ENCODE data around the gene CDK13. TPM values are rescaled to one million over a fixed set of nuclear protein-coding genes. Genes with fewer than 3 reads are reported as not detected.

CDK13 gene
- total RNA-seq, 1 donor: 109 TPM

DNA sequence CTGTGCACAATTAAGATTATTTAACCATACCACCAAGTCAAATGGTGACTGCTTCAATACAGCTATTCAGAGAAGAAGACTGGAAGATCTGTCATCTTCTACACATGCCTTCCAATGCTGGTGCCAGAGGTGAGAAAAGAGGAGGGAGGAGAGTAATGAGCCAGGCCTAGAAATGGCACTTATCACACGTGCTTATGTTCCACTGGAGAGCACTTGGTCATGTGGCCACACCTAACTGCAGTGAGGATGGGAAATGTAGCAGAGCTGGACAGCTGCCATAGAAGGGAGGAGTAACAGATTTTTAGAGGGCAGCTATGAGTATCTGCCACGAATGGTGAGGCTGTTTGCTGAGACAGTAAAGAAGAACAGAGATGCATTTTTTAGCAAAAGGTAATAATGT is 107.2 kb downstream of the CDK13 start:
- Histone ChIP-seq H4K20me1 (ENCODE audit: insufficient read depth, low read length) (no peaks in the 10 kb centered on the region), H3K27ac (ENCODE audit: low read depth, low read length) (no peak overlapping the region), H2AFZ (ENCODE audit: low read length) (no peak overlapping the region), H3K4me1 (ENCODE audit: insufficient read depth, low read length) (no peaks in the 10 kb centered on the region), H3K9me3 (ENCODE audit: low read depth, low read length) (no peaks in the 10 kb centered on the region), H3K36me3 (ENCODE audit: insufficient read depth, low read length) (peaks cover 7% of the 10 kb centered on the region), H3K4me3 (ENCODE audit: insufficient read depth, low read length) (no peak overlapping the region), H3K27me3 (ENCODE audit: insufficient read depth, low read length) (no peaks in the 10 kb centered on the region), H3K4me2 (ENCODE audit: insufficient read depth, low read length) (no peak overlapping the region), H3K79me2 (ENCODE audit: insufficient read depth, low read length) (no peaks in the 10 kb centered on the region)
- TF ChIP-seq, protein P1, sequence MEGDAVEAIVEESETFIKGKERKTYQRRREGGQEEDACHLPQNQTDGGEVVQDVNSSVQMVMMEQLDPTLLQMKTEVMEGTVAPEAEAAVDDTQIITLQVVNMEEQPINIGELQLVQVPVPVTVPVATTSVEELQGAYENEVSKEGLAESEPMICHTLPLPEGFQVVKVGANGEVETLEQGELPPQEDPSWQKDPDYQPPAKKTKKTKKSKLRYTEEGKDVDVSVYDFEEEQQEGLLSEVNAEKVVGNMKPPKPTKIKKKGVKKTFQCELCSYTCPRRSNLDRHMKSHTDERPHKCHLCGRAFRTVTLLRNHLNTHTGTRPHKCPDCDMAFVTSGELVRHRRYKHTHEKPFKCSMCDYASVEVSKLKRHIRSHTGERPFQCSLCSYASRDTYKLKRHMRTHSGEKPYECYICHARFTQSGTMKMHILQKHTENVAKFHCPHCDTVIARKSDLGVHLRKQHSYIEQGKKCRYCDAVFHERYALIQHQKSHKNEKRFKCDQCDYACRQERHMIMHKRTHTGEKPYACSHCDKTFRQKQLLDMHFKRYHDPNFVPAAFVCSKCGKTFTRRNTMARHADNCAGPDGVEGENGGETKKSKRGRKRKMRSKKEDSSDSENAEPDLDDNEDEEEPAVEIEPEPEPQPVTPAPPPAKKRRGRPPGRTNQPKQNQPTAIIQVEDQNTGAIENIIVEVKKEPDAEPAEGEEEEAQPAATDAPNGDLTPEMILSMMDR (IDR thresholded peaks at IDR 0.05; ENCODE audit: extremely low read depth, low read depth, low read length): no peak
- DNase-seq (ENCODE audit: insufficient read length, low spot score, missing footprints): no peak

DNA sequence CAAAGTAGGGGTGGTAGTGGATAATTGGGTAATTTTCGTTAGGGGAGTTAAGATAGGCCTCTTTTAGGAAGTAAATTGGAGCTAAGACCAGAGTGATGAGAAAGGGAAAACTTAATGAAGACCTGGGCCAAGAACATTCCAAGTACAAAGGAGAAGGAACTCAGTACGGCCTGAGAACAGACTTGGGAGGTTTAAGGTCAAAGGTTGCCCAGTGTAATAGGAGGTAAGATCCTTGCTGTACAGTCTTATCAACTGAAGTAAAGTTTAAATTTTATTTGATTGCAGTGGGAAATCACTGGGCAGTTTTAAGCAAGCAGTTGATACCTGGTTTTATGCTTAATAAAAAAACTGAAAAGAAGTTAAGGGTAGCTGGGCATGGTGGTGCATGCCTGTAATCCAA is 108.0 kb downstream of the CDK13 start:
- peaks cover 14% of the 10 kb centered on the region for H3K36me3 ChIP-seq (ENCODE audit: insufficient read depth, low read length)

DNA sequence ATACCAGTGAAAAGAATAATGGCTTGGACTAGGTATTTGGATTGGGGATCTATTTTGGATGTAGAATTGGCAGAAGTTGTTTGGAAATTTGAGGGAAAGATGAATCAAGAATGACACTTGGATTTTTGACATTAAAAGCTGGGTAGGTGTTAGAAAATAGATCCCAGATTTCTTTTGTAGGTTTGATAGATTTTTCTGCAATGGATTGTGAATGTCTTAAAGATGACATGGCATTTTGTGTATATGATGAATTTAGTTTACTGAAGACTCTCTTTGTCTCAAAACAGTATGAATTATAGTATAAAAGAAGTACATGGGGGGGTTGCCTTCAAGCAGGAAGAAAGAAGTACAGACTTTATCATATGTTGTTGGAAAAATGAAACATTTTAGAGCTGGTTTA is 108.6 kb downstream of the CDK13 start:
- Histone ChIP-seq H3K27ac (ENCODE audit: low read depth, low read length) (no peak overlapping the region), H3K36me3 (ENCODE audit: insufficient read depth, low read length) (peaks cover 19% of the 10 kb centered on the region), H3K4me2 (ENCODE audit: insufficient read depth, low read length) (no peak overlapping the region), H3K9me3 (ENCODE audit: low read depth, low read length) (no peaks in the 10 kb centered on the region), H3K27me3 (ENCODE audit: insufficient read depth, low read length) (no peaks in the 10 kb centered on the region), H4K20me1 (ENCODE audit: insufficient read depth, low read length) (no peaks in the 10 kb centered on the region), H3K4me3 (ENCODE audit: insufficient read depth, low read length) (no peak overlapping the region), H3K79me2 (ENCODE audit: insufficient read depth, low read length) (no peaks in the 10 kb centered on the region), H3K4me1 (ENCODE audit: insufficient read depth, low read length) (no peaks in the 10 kb centered on the region), H2AFZ (ENCODE audit: low read length) (no peak overlapping the region)
- no peak for DNase-seq (ENCODE audit: insufficient read length, low spot score, missing footprints)
- TF ChIP-seq, protein P1 (IDR thresholded peaks at IDR 0.05; ENCODE audit: extremely low read depth, low read depth, low read length): no peak

More for the DNA sequence above, 108.0 kb downstream of the CDK13 start:
- TF ChIP-seq, protein P1 (IDR thresholded peaks at IDR 0.05; ENCODE audit: extremely low read depth, low read depth, low read length): no peak
- Histone ChIP-seq H3K4me2 (ENCODE audit: insufficient read depth, low read length) (no peak overlapping the region), H3K27me3 (ENCODE audit: insufficient read depth, low read length) (no peaks in the 10 kb centered on the region), H3K4me1 (ENCODE audit: insufficient read depth, low read length) (no peaks in the 10 kb centered on the region), H3K9me3 (ENCODE audit: low read depth, low read length) (no peaks in the 10 kb centered on the region), H3K4me3 (ENCODE audit: insufficient read depth, low read length) (no peak overlapping the region), H4K20me1 (ENCODE audit: insufficient read depth, low read length) (no peaks in the 10 kb centered on the region), H3K79me2 (ENCODE audit: insufficient read depth, low read length) (no peaks in the 10 kb centered on the region), H3K27ac (ENCODE audit: low read depth, low read length) (no peak overlapping the region), H2AFZ (ENCODE audit: low read length) (no peak overlapping the region)
- DNase-seq (ENCODE audit: insufficient read length, low spot score, missing footprints): no peak

DNA sequence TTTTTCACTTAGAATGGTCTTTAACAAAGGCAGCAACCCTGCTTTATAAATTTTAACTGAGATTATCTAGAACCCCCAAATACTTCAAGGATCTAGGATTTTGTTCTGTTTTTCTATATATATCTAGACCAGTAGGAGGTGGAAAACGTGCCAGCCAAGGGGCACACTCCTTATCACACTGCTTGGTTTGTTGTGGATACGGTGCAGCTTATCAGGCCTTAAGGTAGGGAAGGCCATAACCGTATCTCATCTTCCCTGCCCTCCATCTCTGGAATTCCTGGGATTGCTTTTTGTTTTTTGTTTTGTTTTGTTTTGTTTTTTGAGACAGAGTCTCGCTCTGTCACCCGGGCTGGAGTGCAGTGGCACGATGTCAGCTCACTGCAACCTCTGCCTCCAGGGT is 109.0 kb downstream of the CDK13 start:
- DNase-seq (ENCODE audit: insufficient read length, low spot score, missing footprints): no peak

More for the DNA sequence above, 109.0 kb downstream of the CDK13 start:
- Histone ChIP-seq H3K27ac (ENCODE audit: low read depth, low read length) (no peak overlapping the region), H3K4me3 (ENCODE audit: insufficient read depth, low read length) (no peak overlapping the region), H3K4me2 (ENCODE audit: insufficient read depth, low read length) (no peak overlapping the region), H2AFZ (ENCODE audit: low read length) (no peak overlapping the region), H3K36me3 (ENCODE audit: insufficient read depth, low read length) (peaks cover 19% of the 10 kb centered on the region), H3K27me3 (ENCODE audit: insufficient read depth, low read length) (no peaks in the 10 kb centered on the region), H3K4me1 (ENCODE audit: insufficient read depth, low read length) (no peaks in the 10 kb centered on the region), H3K9me3 (ENCODE audit: low read depth, low read length) (no peaks in the 10 kb centered on the region), H3K79me2 (ENCODE audit: insufficient read depth, low read length) (no peaks in the 10 kb centered on the region), H4K20me1 (ENCODE audit: insufficient read depth, low read length) (no peaks in the 10 kb centered on the region)
- TF ChIP-seq, protein P1 (IDR thresholded peaks at IDR 0.05; ENCODE audit: extremely low read depth, low read depth, low read length): no peak
